Kidney glomerular epithelial cell (primary cell): ENCODE data around the gene PNMA8A.

Experiments used
- DNase-seq: peaks from one replicate; lab custom pipeline; 2025; lab: John Stamatoyannopoulos, UW

The PNMA8A gene

GRCh38 chr19:46492841-46493235 is 21.5 kb upstream of the PNMA8A start:
- no peak for DNase-seq

- no peak for DNase-seq
Measured at GRCh38 chr19:46491975-46492682, 20.8 kb upstream of the PNMA8A start.

- DNase-seq = no peak
Measured at GRCh38 chr19:46490774-46491173, 19.4 kb upstream of the PNMA8A start.

GRCh38 chr19:46489445-46490272 is 18.3 kb upstream of the PNMA8A start:
- DNase-seq = peak; percentile 42

GRCh38 chr19:46488551-46488950 is 17.2 kb upstream of the PNMA8A start:
- no peak for DNase-seq

GRCh38 chr19:46487802-46488445 is 16.6 kb upstream of the PNMA8A start:
- peak; percentile 48 for DNase-seq

GRCh38 chr19:46487178-46487801 is 15.9 kb upstream of the PNMA8A start:
- DNase-seq = no peak

- DNase-seq = no peak
Measured at GRCh38 chr19:46486358-46486757, 15.0 kb upstream of the PNMA8A start.

GRCh38 chr19:46484656-46485055 is 13.3 kb upstream of the PNMA8A start:
- DNase-seq = no peak

GRCh38 chr19:46482631-46483030 is 11.3 kb upstream of the PNMA8A start:
- DNase-seq = peak; percentile 26

GRCh38 chr19:46481947-46482346 is 10.6 kb upstream of the PNMA8A start:
- no peak for DNase-seq

GRCh38 chr19:46481223-46481848 is 10.0 kb upstream of the PNMA8A start:
- no peak for DNase-seq

- DNase-seq = no peak
Measured at GRCh38 chr19:46480415-46480814, 9.1 kb upstream of the PNMA8A start.

- DNase-seq = no peak
Measured at GRCh38 chr19:46478356-46478986, 7.1 kb upstream of the PNMA8A start.

GRCh38 chr19:46475986-46476385 is 4.6 kb upstream of the PNMA8A start:
- DNase-seq = no peak

- DNase-seq = peak; percentile 35
Measured at GRCh38 chr19:46474211-46474610, 2.8 kb upstream of the PNMA8A start.

GRCh38 chr19:46472592-46472991 is 1.2 kb upstream of the PNMA8A start:
- DNase-seq = no peak

- no peak for DNase-seq
Measured at GRCh38 chr19:46471811-46472543, 614 bp upstream of the PNMA8A start.

GRCh38 chr19:46470376-46470775 is 987 bp downstream of the PNMA8A start:
- no peak for DNase-seq

- no peak for DNase-seq
Measured at GRCh38 chr19:46469541-46470185, 1.7 kb downstream of the PNMA8A start.
